Naive thymus-derived CD4-positive, alpha-beta T cell (primary cell): ENCODE results near the gene TRAPPC3L. TPM values are rescaled to one million over a fixed set of nuclear protein-coding genes. Genes with fewer than 3 reads are reported as not detected.

Experiments
- ATAC-seq: fragments of 150-1000 bp; cut with Tn5 transposase; 2 replicates; pipeline ENCODE4 v1.10.0; 2021; ENCODE audit warnings: mild to moderate bottlenecking, moderate library complexity
- CTCF ChIA-PET: fragments of 350-600 bp; sonication (Branson Sonifier 250); formaldehyde crosslinking; loops from one replicate; lab custom pipeline; 2021; ENCODE audit warnings: antibody characterized with exemption; lab: Charles Lee
- POLR2A ChIA-PET: fragments of 350-600 bp; sonication (Branson Sonifier 250); formaldehyde crosslinking; loops from one replicate; lab custom pipeline; 2021; ENCODE audit warnings: antibody characterized with exemption, inconsistent platforms; lab: Charles Lee
- DNase-seq, 9 donors: peaks; one replicate each; pipeline versions ENCODE4 v3.0.0 to v3.0.0-alpha.2; 2020 to 2022; ENCODE audit warnings: mixed read lengths in 1 of 9
- H3K27ac ChIP-seq: one replicate; pipeline ENCODE4 v1.7.0; 2013; ENCODE audit warnings: mild to moderate bottlenecking, low read depth, low read length, moderate library complexity
- H3K27me3 ChIP-seq, 2 donors: one replicate each; pipeline ENCODE4 v1.7.0; 2013; ENCODE audit warnings: low read length in 2 of 2, mild to moderate bottlenecking in 2 of 2, moderate library complexity in 2 of 2; ENCODE audit not compliant: control insufficient read depth in 2 of 2, insufficient read depth in 2 of 2
- H3K36me3 ChIP-seq, 3 experiments: 1 replicate in 2 of 3; 2 replicates in 1 of 3; pipeline ENCODE4 v1.7.0; 2013; ENCODE audit warnings: low read length in 3 of 3, mild to moderate bottlenecking in 3 of 3, moderate library complexity in 1 of 3; ENCODE audit not compliant: insufficient read depth in 3 of 3, control insufficient read depth in 2 of 3
- H3K4me1 ChIP-seq, 2 donors: one replicate each; pipeline ENCODE4 v1.7.0; 2013; ENCODE audit warnings: low read length in 2 of 2, mild to moderate bottlenecking in 2 of 2, moderate library complexity in 1 of 2; ENCODE audit not compliant: control insufficient read depth in 2 of 2, insufficient read depth in 2 of 2
- H3K4me3 ChIP-seq: 2 replicates; pipeline ENCODE4 v1.7.0; 2013; ENCODE audit warnings: mild to moderate bottlenecking, low read length
- H3K9me3 ChIP-seq, 3 experiments: 1 replicate in 2 of 3; 2 replicates in 1 of 3; pipeline ENCODE4 v1.7.0; 2013; ENCODE audit warnings: low read length in 3 of 3; ENCODE audit not compliant: control insufficient read depth in 2 of 3
- H3K27ac Mint-ChIP-seq, 9 donors: one replicate each; pipeline ENCODE4 v1.8.0; 2020 to 2022; ENCODE audit warnings: mixed read lengths in 9 of 9, mild to moderate bottlenecking in 8 of 9, moderate library complexity in 5 of 9, inconsistent platforms in 2 of 9
- H3K27me3 Mint-ChIP-seq, 5 donors: one replicate each; pipeline ENCODE4 v1.8.0; 2021 to 2022; ENCODE audit warnings: mixed read lengths in 5 of 5, mild to moderate bottlenecking in 1 of 5
- H3K36me3 Mint-ChIP-seq, 5 donors: one replicate each; pipeline ENCODE4 v1.8.0; 2020 to 2022; ENCODE audit warnings: mixed read lengths in 5 of 5, mild to moderate bottlenecking in 3 of 5, inconsistent platforms in 1 of 5
- H3K4me1 Mint-ChIP-seq, 7 donors: one replicate each; pipeline ENCODE4 v1.8.0; 2020 to 2022; ENCODE audit warnings: mixed read lengths in 7 of 7, mild to moderate bottlenecking in 3 of 7, inconsistent platforms in 1 of 7
- H3K4me3 Mint-ChIP-seq, 10 donors: one replicate each; pipeline ENCODE4 v1.8.0; 2020 to 2022; ENCODE audit warnings: mild to moderate bottlenecking in 10 of 10, mixed read lengths in 10 of 10, moderate library complexity in 6 of 10, inconsistent platforms in 2 of 10
- H3K9me3 Mint-ChIP-seq, 11 donors: one replicate each; pipeline ENCODE4 v1.8.0; 2020 to 2022; ENCODE audit warnings: mixed read lengths in 11 of 11, mild to moderate bottlenecking in 4 of 11, inconsistent platforms in 1 of 11, moderate library complexity in 1 of 11
- intact Hi-C, 2 donors: fragments of 100-400 bp; cut with micrococcal nuclease; formaldehyde crosslinking; loops; one replicate each; pipeline ENCODE4 v1.15.1; 2023
- polyA plus RNA-seq, 2 donors: library from polyadenylated mRNA; unstranded; fragments of 300-500 nt; fragmentation: Illumina TruSeq; gene quantifications; one replicate each; pipeline ENCODE4 v1.2.3, GENCODE V29; 2021
- total RNA-seq, 6 experiments: library from RNA in 5 of 6; stranded (reverse) in 5 of 6; gene quantifications; 1 replicate in 5 of 6; 2 replicates in 1 of 6; pipeline ENCODE4 v1.2.3 and lab custom pipeline; 2021 to 2026

TRAPPC3L gene
- total RNA-seq: not detected
- not detected for polyA plus RNA-seq
- total RNA-seq (lab: John Stamatoyannopoulos, UW): not detected

DNA sequence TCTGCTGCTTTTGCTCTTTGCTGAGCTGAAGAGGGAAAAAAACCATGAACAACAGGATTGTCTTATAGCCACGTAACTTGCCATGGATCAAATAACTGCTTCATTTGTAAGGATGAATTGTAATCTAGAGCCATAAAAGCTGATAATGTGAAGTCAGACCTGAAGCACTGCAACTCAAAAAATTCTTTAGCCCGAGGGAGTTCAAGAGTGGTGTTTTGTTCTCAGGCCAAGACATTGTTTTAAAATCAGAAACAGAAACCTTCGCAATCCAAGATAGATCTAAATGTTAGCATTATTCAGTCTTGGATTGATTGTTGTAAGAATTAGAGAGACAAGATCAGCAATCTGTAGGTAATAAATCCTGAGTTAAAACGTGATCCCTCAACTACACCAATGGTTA, at the start of gene TRAPPC3L:
Gene TRAPPC3L (minus strand): TSS at position 34 of the 400 bp plus-strand sequence. CDS start 170 bp downstream, outside the sequence.
- POLR2A ChIA-PET: no interaction called here
- Histone ChIP-seq H3K4me3 (no peak within 1 kb of the TSS), H3K27me3 (no peaks in the 10 kb centered on the region), H3K9me3 (no peaks in the 10 kb centered on the region), H3K36me3 (no peaks in the 10 kb centered on the region), H3K27ac (no peak within 1 kb of the TSS), H3K4me1 (no peaks in the 10 kb centered on the region)
- no peak for ATAC-seq
- Mint-ChIP-seq H3K27me3 (peaks cover 8 to 46% (median 18%) of the 10 kb centered on the region in 5 donors), H3K36me3 (no peaks in the 10 kb centered on the region), H3K27ac (no peak within 1 kb of the TSS), H3K4me1 (no peaks in the 10 kb centered on the region), H3K4me3 (no peak within 1 kb of the TSS), H3K9me3 (no peaks in the 10 kb centered on the region)
- CTCF ChIA-PET: interaction anchor here (1.1 kb wide), 1 partner anchor 12 kb away, joined by 4 read pairs; no protein-coding TSS in a partner anchor
- DNase-seq: no peak
- intact Hi-C loops: no loop called here

DNA sequence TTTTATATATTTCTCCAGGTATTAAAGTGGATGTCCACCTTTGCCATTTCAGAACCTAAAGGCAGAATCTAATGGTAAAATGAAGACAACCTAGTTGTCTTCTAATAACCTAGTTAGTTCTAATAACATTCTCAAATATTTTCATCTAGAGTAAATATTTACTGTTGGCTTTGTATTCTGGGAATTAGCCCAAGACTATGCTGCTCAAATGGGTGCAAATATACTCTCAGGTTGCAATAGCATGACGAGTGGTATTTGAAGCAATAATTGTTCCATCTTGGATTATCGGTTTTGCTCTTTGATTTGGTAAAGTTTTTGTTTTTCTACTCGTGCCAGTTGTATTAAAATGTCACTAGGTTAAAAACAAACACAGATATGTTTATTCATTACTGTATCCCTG, 49.8 kb upstream of the TRAPPC3L start:
- Mint-ChIP-seq H3K4me3 (no peak overlapping the region), H3K27ac (no peak overlapping the region), H3K36me3 (peaks cover 12 to 61% (median 58%) of the 10 kb centered on the region in 5 donors), H3K4me1 (peaks cover 0 to 2% (median 0%) of the 10 kb centered on the region in 7 donors), H3K9me3 (peaks cover 0 to 2% (median 0%) of the 10 kb centered on the region in 11 donors), H3K27me3 (no peaks in the 10 kb centered on the region)
- no peak for ATAC-seq
- H3K4me1 ChIP-seq: no peaks in the 10 kb centered on the region
- no peak for DNase-seq
- H3K4me3 ChIP-seq: no peak overlapping the region
- ChIA-PET POLR2A (no interaction called here), CTCF (interaction anchor here (0.5 kb wide), 1 partner anchor 34 kb away, joined by 3 read pairs; no protein-coding TSS in a partner anchor)
- intact Hi-C loops: no loop called here
- H3K9me3 ChIP-seq: no peaks in the 10 kb centered on the region
- peaks cover 0 to 42% (median 8%) of the 10 kb centered on the region in 3 experiments for H3K36me3 ChIP-seq
- H3K27me3 ChIP-seq: no peaks in the 10 kb centered on the region
- H3K27ac ChIP-seq: no peak overlapping the region

DNA sequence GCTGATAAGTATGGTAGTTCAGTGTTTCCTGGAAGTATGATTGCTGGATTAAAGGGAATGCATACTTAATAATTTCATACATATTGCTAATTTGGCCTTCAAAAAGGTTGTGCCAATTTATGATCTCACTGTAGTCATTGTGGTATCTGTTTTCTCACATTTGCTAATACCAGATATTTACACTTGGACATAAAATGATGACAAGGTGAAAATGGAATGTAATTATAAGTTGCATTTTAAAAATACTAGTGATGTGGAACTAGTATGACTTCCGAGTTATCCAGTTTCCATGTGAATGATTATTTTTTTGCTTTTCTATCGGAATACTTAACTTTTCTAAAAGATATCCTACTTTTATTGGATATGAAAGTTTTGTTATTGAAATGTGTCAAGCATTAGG, 41.3 kb upstream of the TRAPPC3L start:
- no peak for ATAC-seq
- H3K4me1 ChIP-seq: no peaks in the 10 kb centered on the region
- Mint-ChIP-seq H3K36me3 (peaks cover 8 to 50% (median 36%) of the 10 kb centered on the region in 5 donors), H3K4me3 (no peak overlapping the region), H3K27ac (no peak overlapping the region), H3K4me1 (peaks cover 0 to 4% (median 0%) of the 10 kb centered on the region in 7 donors), H3K27me3 (no peaks in the 10 kb centered on the region), H3K9me3 (no peaks in the 10 kb centered on the region)
- no peak for DNase-seq
- H3K27ac ChIP-seq: peak overlapping the region; percentile 7
- H3K9me3 ChIP-seq: no peaks in the 10 kb centered on the region
- H3K27me3 ChIP-seq: no peaks in the 10 kb centered on the region
- no peak overlapping the region for H3K4me3 ChIP-seq
- CTCF ChIA-PET: no interaction called here
- H3K36me3 ChIP-seq: peaks cover 0 to 68% (median 14%) of the 10 kb centered on the region in 3 experiments
- intact Hi-C loops: no loop called here
- POLR2A ChIA-PET: no interaction called here

DNA sequence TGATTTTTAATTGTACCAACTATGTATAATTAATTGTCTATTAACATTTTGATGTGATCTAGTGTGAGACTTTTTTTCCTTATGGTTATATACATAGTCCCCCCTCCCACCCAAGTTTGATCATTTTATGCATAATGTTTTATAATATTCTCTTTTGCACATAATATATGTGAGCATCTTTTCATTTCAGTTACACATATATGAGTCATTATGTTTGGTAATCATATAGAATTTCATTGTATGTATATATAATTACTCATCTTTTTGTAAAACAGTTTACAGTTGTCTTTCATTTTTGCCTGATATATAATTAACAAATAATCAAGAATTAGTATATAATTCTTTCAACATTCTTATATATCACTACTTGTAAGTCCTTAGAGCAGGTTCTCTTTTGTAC, 40.8 kb upstream of the TRAPPC3L start:
- Mint-ChIP-seq H3K4me3 (no peak overlapping the region), H3K4me1 (peaks cover 0 to 7% (median 0%) of the 10 kb centered on the region in 7 donors), H3K27ac (no peak overlapping the region), H3K36me3 (peaks cover 4 to 45% (median 32%) of the 10 kb centered on the region in 5 donors), H3K9me3 (no peaks in the 10 kb centered on the region), H3K27me3 (no peaks in the 10 kb centered on the region)
- H3K9me3 ChIP-seq: no peaks in the 10 kb centered on the region
- H3K27ac ChIP-seq: no peak overlapping the region
- H3K4me1 ChIP-seq: no peaks in the 10 kb centered on the region
- DNase-seq (no peak), ATAC-seq (no peak)
- H3K27me3 ChIP-seq: no peaks in the 10 kb centered on the region
- ChIA-PET CTCF (no interaction called here), POLR2A (no interaction called here)
- intact Hi-C loops: no loop called here
- no peak overlapping the region for H3K4me3 ChIP-seq
- H3K36me3 ChIP-seq: peaks cover 0 to 67% (median 10%) of the 10 kb centered on the region in 3 experiments

DNA sequence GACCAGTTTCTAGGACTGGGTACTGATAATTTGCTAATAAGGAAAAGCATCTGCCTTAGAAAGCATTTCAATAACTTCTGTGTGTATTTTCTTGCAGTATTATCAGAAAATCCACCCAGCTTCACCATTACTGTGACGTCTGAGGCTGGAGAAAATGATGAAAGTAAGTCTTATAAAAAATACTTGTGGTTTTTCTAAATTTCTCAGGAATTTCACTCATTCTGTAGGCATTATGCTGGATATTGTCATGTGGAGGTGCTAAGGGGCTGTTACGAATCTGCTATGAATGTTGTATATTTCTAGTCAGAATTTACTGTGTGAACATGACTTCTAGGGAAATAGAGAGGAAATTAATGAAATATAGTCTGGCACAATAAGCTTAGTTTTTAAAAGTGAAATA, 34.7 kb upstream of the TRAPPC3L start:
- intact Hi-C loops: no loop called here
- no peaks in the 10 kb centered on the region for H3K27me3 Mint-ChIP-seq
- Histone ChIP-seq H3K27me3 (no peaks in the 10 kb centered on the region), H3K9me3 (no peaks in the 10 kb centered on the region), H3K4me1 (peaks cover 0 to 3% of the 10 kb centered on the region in 2 donors), H3K4me3 (no peak overlapping the region), H3K27ac (no peak overlapping the region), H3K36me3 (peaks cover 0 to 30% (median 0%) of the 10 kb centered on the region in 3 experiments)
- no peak overlapping the region for H3K4me3 Mint-ChIP-seq
- ATAC-seq (no peak), DNase-seq (no peak)
- H3K9me3 Mint-ChIP-seq: no peaks in the 10 kb centered on the region
- peaks cover 0 to 39% (median 17%) of the 10 kb centered on the region in 5 donors for H3K36me3 Mint-ChIP-seq
- ChIA-PET POLR2A (interaction anchor here (2.7 kb wide), 1 partner anchor 9 kb away, joined by 13 read pairs; the partner anchor contains the start of gene RWDD1), CTCF (no interaction called here)
- peaks cover 18 to 37% (median 32%) of the 10 kb centered on the region in 7 donors for H3K4me1 Mint-ChIP-seq
- H3K27ac Mint-ChIP-seq: peak overlapping the region in 1 of 9 donors; percentile 1

DNA sequence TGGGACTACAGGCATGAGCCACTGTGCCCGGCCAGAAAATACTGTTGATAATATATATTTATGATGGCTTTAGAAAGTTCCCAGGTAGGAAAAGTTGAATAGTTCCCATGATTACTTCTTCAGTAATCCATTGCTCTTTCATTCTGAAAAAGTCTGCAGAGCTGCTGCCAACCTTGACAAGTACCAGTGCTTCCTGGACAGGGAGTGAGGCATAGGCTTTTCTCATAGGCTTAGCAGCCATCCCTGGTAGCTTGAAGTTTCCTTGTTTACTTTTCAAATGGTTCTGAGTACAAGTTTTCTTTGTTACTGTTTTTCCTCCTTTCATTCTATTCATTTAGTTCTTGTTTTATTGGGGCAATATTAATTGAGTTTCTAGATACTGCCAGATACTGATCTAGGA, 33.7 kb upstream of the TRAPPC3L start:
- ChIA-PET CTCF (no interaction called here), POLR2A (interaction anchor here (2.7 kb wide), 1 partner anchor 8 kb away, joined by 13 read pairs; the partner anchor contains the start of gene RWDD1)
- H3K36me3 Mint-ChIP-seq: peaks cover 5 to 38% (median 18%) of the 10 kb centered on the region in 5 donors
- H3K27ac Mint-ChIP-seq: no peak overlapping the region
- peaks cover 0 to 3% of the 10 kb centered on the region in 2 donors for H3K4me1 ChIP-seq
- H3K27ac ChIP-seq: no peak overlapping the region
- ATAC-seq: no peak
- H3K4me1 Mint-ChIP-seq: peaks cover 25 to 46% (median 36%) of the 10 kb centered on the region in 7 donors
- H3K9me3 ChIP-seq: no peaks in the 10 kb centered on the region
- no peaks in the 10 kb centered on the region for H3K27me3 ChIP-seq
- no peaks in the 10 kb centered on the region for H3K27me3 Mint-ChIP-seq
- intact Hi-C loops: no loop called here
- no peaks in the 10 kb centered on the region for H3K9me3 Mint-ChIP-seq
- H3K4me3 Mint-ChIP-seq: no peak overlapping the region
- no peak overlapping the region for H3K4me3 ChIP-seq
- peaks cover 0 to 20% (median 0%) of the 10 kb centered on the region in 3 experiments for H3K36me3 ChIP-seq
- no peak for DNase-seq

DNA sequence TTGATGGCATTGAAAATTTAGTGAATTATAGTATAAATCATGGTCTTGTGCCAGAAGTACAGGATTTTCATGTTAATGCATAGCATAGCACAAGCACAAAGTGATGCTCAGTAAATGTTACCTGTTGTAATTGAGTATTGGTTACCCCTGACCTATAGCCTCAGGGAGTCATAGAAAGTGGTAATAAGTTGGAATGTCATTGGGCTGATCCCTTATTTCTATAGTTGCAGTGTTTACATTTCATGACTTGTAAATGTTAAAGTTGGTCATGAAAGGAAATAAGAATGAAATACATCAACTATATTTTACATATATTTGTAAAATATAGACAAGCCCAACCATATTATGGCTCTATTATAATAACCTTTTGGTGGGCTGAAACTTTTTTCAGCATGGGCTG, 32.9 kb upstream of the TRAPPC3L start:
- Mint-ChIP-seq H3K27me3 (no peaks in the 10 kb centered on the region), H3K4me1 (peaks cover 31 to 54% (median 45%) of the 10 kb centered on the region in 7 donors)
- peaks cover 0 to 17% (median 0%) of the 10 kb centered on the region in 3 experiments for H3K36me3 ChIP-seq

More for the DNA sequence above, 32.9 kb upstream of the TRAPPC3L start:
- H3K27me3 ChIP-seq: no peaks in the 10 kb centered on the region
- intact Hi-C loops: no loop called here
- Mint-ChIP-seq H3K9me3 (no peaks in the 10 kb centered on the region), H3K36me3 (peaks cover 7 to 38% (median 21%) of the 10 kb centered on the region in 5 donors), H3K4me3 (no peak overlapping the region), H3K27ac (no peak overlapping the region)
- DNase-seq (no peak), ATAC-seq (no peak)
- CTCF ChIA-PET: no interaction called here
- H3K4me1 ChIP-seq: peaks cover 0 to 3% of the 10 kb centered on the region in 2 donors
- H3K27ac ChIP-seq: no peak overlapping the region
- POLR2A ChIA-PET: no interaction called here
- H3K4me3 ChIP-seq: no peak overlapping the region
- no peaks in the 10 kb centered on the region for H3K9me3 ChIP-seq
